GM18526 (cell line): ENCODE data around the gene TMED4.

Source experiments
- POLR2A ChIP-seq: IDR thresholded peaks from 3 replicates; pipeline ENCODE4 v1.6.1; 2011; ENCODE audit not compliant: insufficient read length; ENCODE audit errors: extremely low read depth

TMED4 gene

GRCh38 chr7:44583146-44583865, 1.3 kb upstream of the TMED4 start:
- no peak for TF ChIP-seq POLR2A

- no peak for TF ChIP-seq POLR2A
These were observed 819 bp downstream of the TMED4 start for GRCh38 chr7:44580945-44581878.

- no peak for TF ChIP-seq POLR2A
These were observed 5.8 kb downstream of the TMED4 start for GRCh38 chr7:44576228-44576627.

GRCh38 chr7:44575054-44575453, 7.0 kb downstream of the TMED4 start:
- no peak for TF ChIP-seq POLR2A

DNA sequence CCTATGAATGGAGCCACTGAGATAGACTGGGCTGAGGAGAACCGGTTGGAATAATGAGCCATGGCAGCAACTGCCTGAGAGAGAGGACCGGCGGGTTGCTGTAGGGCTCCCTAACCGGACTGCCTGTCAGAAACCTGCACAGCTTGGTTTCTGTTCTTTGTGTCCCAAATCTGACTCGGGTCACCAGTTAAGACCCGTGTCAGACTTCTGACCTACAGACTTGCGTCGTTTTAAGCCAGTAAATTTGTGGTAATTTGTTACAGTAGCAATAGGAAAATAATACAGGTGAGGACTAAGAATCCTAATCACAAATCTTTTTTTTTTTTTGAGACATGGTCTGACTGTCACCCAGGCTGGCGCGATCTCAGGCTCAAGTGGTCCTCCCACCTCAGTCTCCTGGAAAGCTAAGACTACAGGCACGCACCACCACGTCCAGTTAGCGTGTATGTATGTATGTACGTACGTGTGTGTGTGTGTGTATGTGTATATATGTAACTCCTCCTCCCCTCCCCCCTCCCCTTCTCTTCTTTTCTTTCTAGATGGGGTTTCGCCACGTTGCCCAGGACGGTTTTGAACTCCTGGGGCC, 7.7 kb downstream of the TMED4 start:
- no peak for TF ChIP-seq POLR2A

DNA sequence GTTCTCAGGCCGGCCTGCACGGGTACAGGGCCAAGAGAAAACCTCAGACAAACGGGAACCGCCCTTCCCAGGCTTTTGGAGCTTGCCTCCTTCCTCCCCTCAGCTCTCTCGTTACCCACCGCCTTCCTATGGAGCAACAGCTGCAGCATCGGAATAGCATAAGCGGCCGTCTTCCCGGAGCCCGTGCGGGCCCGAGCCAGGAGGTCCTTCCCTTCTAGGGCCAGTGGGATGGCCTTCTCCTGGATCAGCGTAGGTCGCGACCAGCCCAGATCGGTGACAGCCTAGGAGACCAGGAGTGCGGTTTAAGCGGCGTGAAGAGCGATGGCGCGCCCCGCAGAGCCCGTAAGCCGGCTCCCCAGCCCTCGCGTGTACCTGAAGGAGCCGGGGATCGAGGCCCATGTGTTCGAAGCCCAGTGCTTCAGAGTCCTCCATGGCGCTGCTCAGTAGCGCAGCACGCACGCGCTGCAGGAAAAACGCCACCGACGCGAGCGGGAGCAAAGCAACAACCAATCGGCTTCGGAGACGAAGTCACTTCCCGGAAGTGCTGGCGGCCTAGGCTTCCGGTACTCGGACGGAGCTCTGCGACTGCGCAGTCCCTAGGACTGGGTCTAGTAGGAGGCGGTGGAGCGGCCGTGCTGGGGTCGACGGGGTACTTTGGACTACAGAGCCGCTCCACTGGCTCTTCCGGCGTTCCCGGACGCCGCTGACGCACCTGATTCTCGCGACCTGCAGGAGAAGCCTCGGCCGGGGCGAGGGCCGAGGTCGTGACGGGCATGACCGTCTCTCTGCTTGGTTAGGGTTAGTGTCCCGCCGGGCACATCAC, 8.4 kb downstream of the TMED4 start, which contains the start of gene DDX56:
Gene DDX56 (minus strand): TSS at position 445 of the 823 bp plus-strand sequence. CDS start 13 bp downstream, at position 432.
- TF ChIP-seq POLR2A, result peak; percentile 98

DNA sequence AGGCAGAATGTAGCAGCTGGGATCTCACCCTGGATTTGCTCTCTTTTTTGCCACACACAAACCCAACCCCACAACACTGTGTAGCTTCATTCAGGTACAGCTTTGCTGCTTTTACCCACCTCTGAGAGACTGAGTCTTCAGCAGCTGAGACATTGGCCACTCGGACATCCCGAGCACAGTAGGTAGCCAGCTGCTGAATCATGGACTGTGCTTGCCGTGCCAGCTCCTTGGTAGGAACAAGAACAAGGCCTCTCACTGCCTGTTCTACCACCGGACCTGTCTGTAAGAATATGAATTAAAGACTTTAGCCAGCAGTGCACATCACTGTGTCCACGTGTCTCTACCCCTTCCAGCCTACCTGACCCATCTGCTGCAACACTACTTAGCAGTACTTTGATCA, 9.3 kb downstream of the TMED4 start:
- no peak for TF ChIP-seq POLR2A

GRCh38 chr7:44569959-44570358, 12.1 kb downstream of the TMED4 start:
- TF ChIP-seq POLR2A, result no peak

DNA sequence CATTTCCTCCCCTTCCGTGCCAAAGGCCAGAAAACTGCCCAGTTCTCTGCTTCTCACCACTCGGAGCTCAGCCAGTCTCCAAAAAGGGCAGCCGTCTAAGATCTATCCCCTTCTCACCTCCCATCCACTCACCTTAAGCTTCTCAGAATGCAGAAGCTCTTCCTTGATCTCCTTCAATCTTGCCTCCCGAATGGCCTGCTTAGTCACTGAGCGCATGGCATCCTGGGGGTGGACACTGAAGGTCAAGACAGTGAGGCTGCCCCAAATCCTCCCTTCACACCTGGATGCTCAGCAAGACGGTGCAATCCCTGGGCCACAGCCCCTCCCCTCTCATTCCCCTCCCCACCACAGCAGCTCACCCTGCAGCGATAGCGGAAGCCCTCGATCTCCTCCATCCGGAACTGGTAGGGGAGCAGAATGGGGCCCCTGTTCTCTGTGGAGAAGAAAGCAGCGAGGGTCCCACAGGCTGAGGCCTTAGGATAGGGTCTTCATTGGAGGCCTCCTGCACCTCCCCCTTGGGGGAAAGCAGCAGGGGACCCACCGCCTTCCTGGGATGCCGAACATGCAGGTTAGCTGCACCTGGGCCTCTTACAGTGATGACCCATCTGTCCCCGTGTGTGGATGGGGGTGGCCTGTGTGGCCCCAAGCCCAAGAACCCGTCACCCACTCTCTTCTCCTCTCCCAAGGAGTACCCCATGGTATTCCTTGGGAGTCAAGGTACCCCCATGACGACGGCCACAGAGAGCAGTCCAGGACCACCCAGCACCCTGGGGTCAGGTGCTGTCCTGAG, 13.1 kb downstream of the TMED4 start:
- no peak for TF ChIP-seq POLR2A

- no peak for TF ChIP-seq POLR2A
These were observed 14.1 kb downstream of the TMED4 start for GRCh38 chr7:44567884-44568283.

DNA sequence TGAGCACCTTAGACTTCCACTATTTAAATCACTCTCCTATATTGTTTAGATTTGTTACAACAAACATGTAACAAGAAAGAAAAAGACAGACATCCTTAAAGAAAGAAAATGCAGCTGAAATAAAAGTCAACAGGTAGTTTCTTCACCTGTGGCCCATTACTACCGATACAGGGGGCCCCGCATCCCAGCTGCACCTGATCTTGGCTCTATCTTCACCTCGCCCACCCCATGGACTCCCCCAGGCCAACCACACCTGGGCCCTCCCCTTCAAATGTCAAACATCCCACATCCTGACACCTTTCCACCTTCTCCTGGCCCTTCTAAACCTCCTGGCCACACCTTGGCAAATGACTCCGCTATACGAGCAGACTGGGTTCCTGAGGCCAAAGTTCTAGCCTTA, 15.4 kb downstream of the TMED4 start:
- TF ChIP-seq POLR2A, result no peak

- no peak for TF ChIP-seq POLR2A
These were observed 16.1 kb downstream of the TMED4 start for GRCh38 chr7:44565795-44566559.

- no peak for TF ChIP-seq POLR2A
These were observed 16.8 kb downstream of the TMED4 start for GRCh38 chr7:44565097-44565794.
